IPS-20b (cell line): ENCODE results near the gene C1orf50.

Experiments used
- H3K27ac ChIP-seq: one replicate; pipeline ENCODE4 v1.5.1; 2013; ENCODE audit warnings: low read length
- H3K27me3 ChIP-seq: 2 replicates; pipeline ENCODE4 v1.6.1; 2013; ENCODE audit warnings: mild to moderate bottlenecking, low read length, inconsistent platforms; ENCODE audit not compliant: insufficient read depth
- H3K36me3 ChIP-seq: 2 replicates; pipeline ENCODE4 v1.6.1; 2013; ENCODE audit warnings: low read depth, mild to moderate bottlenecking, inconsistent platforms, low read length, moderate library complexity; ENCODE audit not compliant: insufficient read depth
- H3K4me1 ChIP-seq: 2 replicates; pipeline ENCODE4 v1.6.1; 2013; ENCODE audit warnings: mild to moderate bottlenecking, control low read depth, inconsistent platforms, low read length, moderate library complexity; ENCODE audit not compliant: insufficient read depth
- H3K4me3 ChIP-seq: 2 replicates; pipeline ENCODE4 v1.5.1; 2013; ENCODE audit warnings: mild to moderate bottlenecking, low read length, inconsistent platforms
- H3K9ac ChIP-seq: 2 replicates; pipeline ENCODE4 v1.6.1; 2013; ENCODE audit warnings: low read depth, mild to moderate bottlenecking, inconsistent platforms, low read length, moderate library complexity
- H3K9me3 ChIP-seq: 2 replicates; pipeline ENCODE4 v1.6.1; 2013; ENCODE audit warnings: mild to moderate bottlenecking, low read depth, low read length, inconsistent platforms; ENCODE audit not compliant: insufficient read depth

C1orf50 gene

DNA sequence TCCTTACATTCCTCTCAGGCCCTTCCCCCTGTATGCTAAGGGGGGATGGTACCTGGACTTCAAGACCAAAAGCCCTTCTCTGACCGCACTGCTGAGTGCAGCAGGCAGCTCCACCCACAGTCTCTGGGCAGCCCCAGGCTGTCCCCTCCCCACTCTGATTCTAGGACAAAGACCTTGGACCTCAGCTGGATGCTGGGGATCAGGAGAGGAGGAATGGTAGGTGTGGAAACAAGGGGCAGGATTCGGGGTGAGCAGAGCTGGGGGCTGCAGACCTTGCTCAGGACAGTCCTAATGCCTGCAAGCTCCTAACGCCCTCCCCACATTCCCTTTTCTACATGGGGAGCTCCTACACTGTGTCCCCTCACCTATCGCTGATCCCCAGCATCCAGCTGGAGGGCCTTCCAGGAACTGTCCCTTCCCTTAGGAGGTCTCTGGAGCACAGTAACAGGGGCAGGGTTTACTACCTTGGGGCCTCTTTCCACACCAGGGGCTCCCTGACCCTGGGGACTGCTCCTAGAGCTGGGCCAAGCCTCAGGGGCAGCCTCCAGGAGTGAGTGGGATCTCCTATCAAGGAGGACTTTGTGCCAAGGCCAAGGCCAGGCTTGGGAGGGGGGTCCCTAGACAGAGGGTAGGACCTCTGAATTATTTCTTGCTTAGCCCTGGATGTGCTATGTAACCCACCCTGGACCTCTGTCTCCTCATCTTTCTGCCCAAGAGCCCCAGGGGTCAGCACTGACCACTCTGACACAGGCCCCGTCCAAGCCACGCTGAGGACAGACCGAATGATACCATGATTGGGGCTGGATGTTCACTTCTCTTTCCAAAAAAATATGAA, 32.6 kb upstream of the C1orf50 start:
- no peak overlapping the region for H3K9ac ChIP-seq
- H3K4me1 ChIP-seq = peaks cover 1% of the 10 kb centered on the region; the same call in 1 of the 2 replicates
- H3K27ac ChIP-seq = no peak overlapping the region
- H3K27me3 ChIP-seq = no peaks in the 10 kb centered on the region
- no peaks in the 10 kb centered on the region for H3K36me3 ChIP-seq
- H3K4me3 ChIP-seq = no peak overlapping the region
- H3K9me3 ChIP-seq = no peaks in the 10 kb centered on the region

DNA sequence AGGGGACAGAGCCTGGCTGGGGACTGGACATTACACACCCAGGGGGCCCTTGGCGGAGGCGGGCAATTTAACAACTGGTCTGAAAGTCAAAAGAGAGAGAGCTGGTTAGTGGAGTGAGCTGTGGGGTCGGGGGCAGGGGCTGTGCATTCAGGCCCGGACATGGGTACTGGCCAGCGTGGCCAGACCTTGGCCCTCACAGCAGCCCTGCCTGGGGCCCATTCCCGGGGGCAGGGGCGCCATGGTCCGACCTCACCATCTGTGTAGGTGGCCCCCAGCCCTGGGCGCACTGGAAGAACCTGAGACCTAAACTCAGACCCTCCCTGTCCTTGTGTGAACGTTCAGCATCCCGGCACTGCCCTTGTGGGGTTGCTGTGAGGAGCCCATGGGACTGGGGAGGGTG, 32.0 kb upstream of the C1orf50 start:
- no peaks in the 10 kb centered on the region for H3K36me3 ChIP-seq
- H3K9me3 ChIP-seq = no peaks in the 10 kb centered on the region
- H3K4me3 ChIP-seq = no peak overlapping the region
- H3K27me3 ChIP-seq = no peaks in the 10 kb centered on the region
- no peak overlapping the region for H3K9ac ChIP-seq
- peaks cover 7% of the 10 kb centered on the region; the same call in 1 of the 2 replicates for H3K4me1 ChIP-seq
- no peak overlapping the region for H3K27ac ChIP-seq

DNA sequence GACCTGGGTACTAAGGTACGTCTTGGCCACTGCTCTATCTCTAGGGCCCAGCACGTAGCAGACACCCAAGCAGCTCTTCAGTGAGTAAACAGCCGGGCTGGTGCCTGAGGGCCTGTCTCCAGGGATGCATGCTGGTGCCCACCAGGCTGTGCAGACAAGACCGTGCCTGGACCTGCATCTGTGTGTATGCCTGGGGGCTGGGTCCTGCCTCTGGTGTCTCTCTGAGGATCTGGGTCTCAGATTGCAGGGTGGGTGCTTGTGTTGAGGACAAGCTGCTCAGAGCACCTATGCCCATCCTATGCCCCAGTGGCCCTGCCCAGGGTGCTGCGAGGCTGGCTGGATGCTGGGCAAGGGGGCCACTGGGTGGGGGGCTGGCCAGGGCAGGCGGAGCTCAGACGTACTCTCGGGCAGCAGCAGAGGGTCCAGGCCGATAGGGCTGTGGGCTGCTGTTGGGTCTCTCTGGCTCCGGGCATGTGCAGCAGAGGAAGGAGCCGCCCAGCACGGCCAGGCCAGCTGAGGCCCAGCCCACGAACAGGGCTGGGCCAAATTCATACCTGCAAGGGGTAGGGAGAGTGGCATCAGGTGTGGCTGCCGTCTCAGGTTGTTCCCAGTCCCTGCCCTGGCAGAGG, 31.5 kb upstream of the C1orf50 start:
- Histone ChIP-seq H3K27ac (no peak overlapping the region), H3K9me3 (no peaks in the 10 kb centered on the region), H3K4me1 (peaks cover 10% of the 10 kb centered on the region; the same call in 1 of the 2 replicates), H3K27me3 (no peaks in the 10 kb centered on the region), H3K9ac (no peak overlapping the region), H3K4me3 (no peak overlapping the region), H3K36me3 (no peaks in the 10 kb centered on the region)

DNA sequence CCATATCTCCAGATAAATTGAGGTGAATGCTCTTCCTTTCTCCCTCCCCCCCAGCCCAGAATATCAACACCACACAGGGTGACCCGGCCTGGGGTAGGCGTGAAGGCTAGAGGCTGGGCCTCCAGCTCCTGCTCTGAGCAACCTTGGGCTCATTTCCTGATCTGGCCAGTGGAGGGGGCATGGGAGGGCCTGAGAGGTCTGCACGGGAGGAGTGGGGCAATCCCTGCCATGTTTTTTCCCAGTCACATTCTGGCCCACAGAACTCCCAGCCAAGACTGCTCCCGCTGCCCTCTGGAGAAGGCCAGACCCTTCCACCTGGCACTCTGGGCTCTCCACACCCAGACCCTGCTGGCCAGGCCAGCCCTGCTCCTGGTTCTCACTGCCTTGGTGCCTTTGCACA, 30.9 kb upstream of the C1orf50 start:
- no peaks in the 10 kb centered on the region for H3K36me3 ChIP-seq
- no peaks in the 10 kb centered on the region for H3K9me3 ChIP-seq
- H3K4me1 ChIP-seq = peaks cover 14% of the 10 kb centered on the region; the same call in 1 of the 2 replicates
- no peak overlapping the region for H3K27ac ChIP-seq
- no peak overlapping the region for H3K4me3 ChIP-seq
- H3K9ac ChIP-seq = no peak overlapping the region
- no peaks in the 10 kb centered on the region for H3K27me3 ChIP-seq

DNA sequence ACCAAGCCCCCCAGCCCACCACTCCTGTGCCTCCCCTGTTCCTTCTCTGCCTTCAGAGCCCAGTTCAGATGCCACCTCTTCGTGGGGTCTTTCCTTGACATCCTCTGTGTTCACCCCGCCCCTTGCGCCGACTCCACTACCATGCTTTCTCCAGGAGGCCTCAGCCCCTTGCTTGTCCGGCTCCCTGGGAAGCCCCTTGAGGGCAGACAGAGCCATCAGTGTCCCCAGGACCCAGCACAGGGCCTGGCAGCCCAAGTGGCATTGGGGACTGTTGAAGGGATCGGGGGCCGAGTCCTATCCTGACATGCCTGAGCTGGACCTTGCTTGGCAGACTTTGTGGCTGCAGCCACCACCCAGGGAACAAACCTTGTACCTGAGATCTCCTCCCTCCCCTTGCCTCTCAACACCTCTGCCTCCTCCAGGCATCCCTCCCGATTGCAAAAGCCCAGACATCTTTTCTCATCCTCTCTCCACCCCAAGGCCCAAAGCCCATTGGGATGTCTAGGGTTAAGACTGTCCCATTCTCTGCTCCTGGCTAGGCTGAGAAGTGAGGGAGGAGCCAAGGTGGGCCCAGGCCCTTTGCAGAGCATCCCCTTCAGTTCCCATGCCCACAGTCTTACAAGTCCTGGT, 30.4 kb upstream of the C1orf50 start:
- Histone ChIP-seq H3K9me3 (no peaks in the 10 kb centered on the region), H3K27me3 (no peaks in the 10 kb centered on the region), H3K9ac (no peak overlapping the region), H3K27ac (no peak overlapping the region), H3K4me1 (peaks cover 17% of the 10 kb centered on the region; the same call in 1 of the 2 replicates), H3K4me3 (no peak overlapping the region), H3K36me3 (no peaks in the 10 kb centered on the region)

DNA sequence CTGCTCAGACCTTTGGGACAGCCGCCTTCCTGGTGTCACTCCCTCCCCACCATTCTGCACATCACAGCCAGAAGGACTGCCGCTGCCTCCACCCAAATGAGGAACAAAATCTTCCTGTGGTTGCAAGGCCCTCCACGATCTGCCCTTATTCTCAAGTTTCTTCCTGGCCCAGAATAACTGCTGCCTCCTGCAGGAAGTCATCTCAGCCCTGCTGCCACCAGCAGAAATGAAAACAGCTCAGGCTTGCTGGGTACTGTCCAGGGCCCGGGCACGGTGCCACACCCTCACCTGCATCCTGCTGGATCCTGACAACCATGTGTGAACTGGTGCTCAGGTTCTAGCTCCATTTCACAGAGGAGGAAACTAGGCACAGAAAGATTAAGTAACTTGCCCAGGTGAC, 29.8 kb upstream of the C1orf50 start:
- no peak overlapping the region for H3K4me3 ChIP-seq
- no peaks in the 10 kb centered on the region for H3K9me3 ChIP-seq
- no peaks in the 10 kb centered on the region for H3K27me3 ChIP-seq
- H3K36me3 ChIP-seq = no peaks in the 10 kb centered on the region
- H3K9ac ChIP-seq = no peak overlapping the region
- H3K4me1 ChIP-seq = peaks cover 17% of the 10 kb centered on the region; the same call in 1 of the 2 replicates
- H3K27ac ChIP-seq = no peak overlapping the region

DNA sequence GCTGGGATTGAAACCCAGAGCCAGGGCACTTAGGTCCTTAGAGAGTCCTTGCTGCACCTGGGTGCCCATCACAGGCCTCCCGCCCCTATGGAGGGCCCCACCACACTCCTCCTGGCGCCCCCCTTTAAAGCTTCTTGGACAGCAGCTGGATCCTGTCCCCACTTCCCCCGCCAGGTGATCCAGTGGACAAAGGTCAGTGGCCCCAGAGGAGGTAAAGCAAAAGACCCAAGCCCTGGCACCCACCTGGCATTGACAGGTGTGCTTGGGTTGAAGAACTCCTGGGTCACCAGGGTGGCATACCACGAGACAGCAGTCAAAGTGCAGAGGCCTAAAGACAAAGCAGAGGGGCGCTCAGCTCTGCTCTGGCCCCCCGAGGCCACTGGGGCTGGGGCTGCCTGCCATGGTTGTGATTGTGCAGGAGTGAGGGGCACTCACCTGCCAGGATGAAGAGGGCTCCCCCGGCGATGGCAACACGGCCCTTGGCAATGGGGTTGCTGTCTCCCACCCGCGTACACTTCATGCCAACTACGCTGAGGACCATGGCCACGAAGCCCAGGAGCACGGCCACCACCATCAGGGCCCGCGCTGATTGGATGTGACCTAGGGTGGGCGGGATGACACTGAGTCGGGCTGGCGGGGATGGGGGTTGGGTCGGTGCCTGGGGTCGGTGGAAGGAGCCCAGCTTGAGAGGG, 28.9 kb upstream of the C1orf50 start:
- H3K4me1 ChIP-seq = peaks cover 17% of the 10 kb centered on the region; the same call in 1 of the 2 replicates
- H3K27me3 ChIP-seq = no peaks in the 10 kb centered on the region
- H3K9ac ChIP-seq = no peak overlapping the region
- H3K36me3 ChIP-seq = no peaks in the 10 kb centered on the region
- no peaks in the 10 kb centered on the region for H3K9me3 ChIP-seq
- no peak overlapping the region for H3K27ac ChIP-seq
- no peak overlapping the region for H3K4me3 ChIP-seq

DNA sequence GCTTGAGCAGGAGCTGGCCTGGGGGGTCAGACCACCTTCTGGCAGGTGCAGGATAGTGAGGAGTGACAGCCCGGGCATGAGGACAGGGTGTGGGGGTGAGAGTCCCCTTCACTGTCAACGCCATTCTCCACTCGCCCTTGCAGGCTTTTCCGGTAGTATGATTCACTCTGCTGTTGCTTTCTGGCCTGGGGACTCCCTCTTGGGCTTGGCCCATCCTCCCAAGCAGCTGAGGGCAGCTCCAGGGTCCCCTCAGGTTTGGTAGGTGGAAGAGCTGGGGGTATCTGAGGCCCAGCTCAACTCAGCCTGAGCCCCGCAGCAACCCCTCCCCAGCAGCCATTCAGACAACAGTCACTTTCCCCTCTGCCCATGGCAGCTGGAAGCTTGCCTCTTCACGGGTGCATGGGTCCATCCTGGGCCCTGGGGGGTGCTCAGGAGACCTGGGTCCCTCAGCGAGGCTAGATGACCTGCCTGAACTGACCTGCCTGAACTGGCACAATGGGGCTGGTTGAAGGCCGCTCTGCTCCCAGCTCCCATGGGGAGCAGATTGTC, 28.3 kb upstream of the C1orf50 start:
- H3K4me1 ChIP-seq = peaks cover 17% of the 10 kb centered on the region; the same call in 1 of the 2 replicates
- H3K27ac ChIP-seq = no peak overlapping the region

DNA sequence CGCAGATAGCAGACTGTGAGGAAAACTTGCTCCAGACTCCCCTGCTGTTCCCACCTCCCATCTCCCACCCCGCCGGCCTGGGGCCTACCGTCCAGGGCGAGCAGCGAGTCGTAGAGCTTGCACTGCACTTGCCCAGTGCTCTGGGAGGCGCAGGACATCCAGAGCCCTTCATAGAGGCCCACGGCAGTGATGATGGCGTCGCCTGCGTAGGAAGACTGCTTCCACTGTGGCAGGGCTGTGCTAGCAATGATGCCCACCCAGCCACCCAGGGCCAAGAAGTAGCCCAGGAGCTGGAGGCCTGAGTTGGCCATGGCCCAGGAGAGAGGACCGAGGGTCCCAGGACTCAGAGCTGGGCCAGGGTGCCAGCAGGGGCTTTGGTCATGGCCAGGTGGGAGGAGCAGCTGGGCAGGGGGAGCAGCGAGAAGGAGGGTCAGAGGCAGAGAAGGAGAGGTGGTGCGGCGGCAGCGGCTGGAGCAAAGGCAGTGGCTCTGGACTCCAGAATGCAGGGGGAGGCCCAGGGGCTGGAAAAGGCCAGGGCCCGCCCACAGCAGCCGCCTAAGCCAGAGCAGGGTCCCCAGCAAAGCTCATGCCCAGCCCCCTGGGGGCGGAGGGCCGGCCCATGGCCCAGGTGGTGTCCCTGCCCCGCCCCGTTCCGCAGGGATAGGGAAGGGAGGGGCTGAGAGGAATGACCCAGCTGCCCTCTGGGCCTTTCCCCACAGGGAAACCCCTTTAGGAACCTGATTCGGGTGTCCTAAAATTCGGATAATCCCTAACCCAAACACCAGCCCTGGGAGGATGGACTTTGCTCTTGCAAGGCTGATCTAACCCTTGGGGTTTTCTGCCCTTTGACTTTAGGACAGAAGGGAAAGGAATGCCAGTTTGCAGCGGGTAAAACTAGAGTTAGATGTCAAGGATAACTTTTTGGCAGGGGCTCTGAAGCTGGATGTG, 27.0 kb upstream of the C1orf50 start, which contains the start of gene CLDN19:
Gene CLDN19, minus strand, starts transcription at position 484 of the 948 bp plus-strand sequence. Its CDS starts 173 bp downstream, at position 311.
- Histone ChIP-seq H3K9me3 (no peaks in the 10 kb centered on the region), H3K36me3 (no peaks in the 10 kb centered on the region), H3K4me3 (peak within 1 kb of the TSS; percentile 65), H3K4me1 (peaks cover 17% of the 10 kb centered on the region; the same call in 1 of the 2 replicates), H3K9ac (peak within 1 kb of the TSS; percentile 57; the same call in 1 of the 2 replicates), H3K27ac (no peak within 1 kb of the TSS), H3K27me3 (no peaks in the 10 kb centered on the region)

More for the DNA sequence above, 28.3 kb upstream of the C1orf50 start:
- H3K9ac ChIP-seq = no peak overlapping the region
- no peak overlapping the region for H3K4me3 ChIP-seq
- no peaks in the 10 kb centered on the region for H3K9me3 ChIP-seq
- no peaks in the 10 kb centered on the region for H3K36me3 ChIP-seq
- H3K27me3 ChIP-seq = no peaks in the 10 kb centered on the region

DNA sequence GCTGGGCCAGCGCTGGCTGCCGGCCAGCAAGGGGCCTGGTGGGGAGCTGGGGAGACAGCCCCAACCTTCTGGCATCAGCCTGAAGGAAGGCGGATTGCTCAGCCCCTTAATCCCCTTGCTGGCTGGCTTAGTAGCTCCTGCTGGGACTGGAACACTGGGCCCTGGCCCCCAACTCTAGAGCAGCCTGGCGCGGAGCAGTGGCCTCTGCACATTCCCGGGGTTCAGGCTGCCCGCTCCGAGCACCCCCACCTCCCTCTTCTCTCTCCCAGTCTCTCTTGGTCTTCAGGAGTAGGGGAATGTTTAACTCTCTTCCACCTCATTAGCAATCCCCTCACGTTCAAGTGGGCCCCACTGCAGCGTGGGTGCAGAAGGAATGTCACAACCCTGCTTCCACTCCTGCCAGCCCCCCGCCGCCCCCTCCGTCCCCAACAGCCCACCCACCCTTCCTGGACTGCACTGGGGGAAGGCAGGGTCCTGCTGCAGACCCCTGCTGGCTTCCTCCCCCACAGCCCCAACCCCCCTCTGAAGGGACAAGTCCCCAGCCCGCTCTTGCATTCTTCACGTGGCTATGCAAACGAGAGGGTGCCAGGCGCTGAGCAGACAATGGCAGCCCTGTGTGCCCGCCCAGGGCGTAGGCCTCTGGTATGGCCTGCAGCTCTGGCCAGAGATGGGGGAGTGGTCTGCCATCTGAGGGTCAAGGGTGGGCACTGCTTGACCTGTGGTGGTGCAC, 26.0 kb upstream of the C1orf50 start:
- H3K9ac ChIP-seq = peak overlapping the region; percentile 49; the same call in 1 of the 2 replicates
- H3K4me3 ChIP-seq = peak overlapping the region; percentile 65; the same call in 1 of the 2 replicates

More for the DNA sequence above, 26.0 kb upstream of the C1orf50 start:
- Histone ChIP-seq H3K27me3 (no peaks in the 10 kb centered on the region), H3K27ac (no peak overlapping the region), H3K9me3 (no peaks in the 10 kb centered on the region), H3K36me3 (peaks cover 9% of the 10 kb centered on the region), H3K4me1 (peaks cover 17% of the 10 kb centered on the region; the same call in 1 of the 2 replicates)
